ENCODE results near the gene PI4K2A.
"Not testable (repeated sequence)": the region's sequence is repeated elsewhere in the genome, so short reads cannot be mapped to it uniquely, and the experiment has no call there.

Gene PI4K2A

DNA sequence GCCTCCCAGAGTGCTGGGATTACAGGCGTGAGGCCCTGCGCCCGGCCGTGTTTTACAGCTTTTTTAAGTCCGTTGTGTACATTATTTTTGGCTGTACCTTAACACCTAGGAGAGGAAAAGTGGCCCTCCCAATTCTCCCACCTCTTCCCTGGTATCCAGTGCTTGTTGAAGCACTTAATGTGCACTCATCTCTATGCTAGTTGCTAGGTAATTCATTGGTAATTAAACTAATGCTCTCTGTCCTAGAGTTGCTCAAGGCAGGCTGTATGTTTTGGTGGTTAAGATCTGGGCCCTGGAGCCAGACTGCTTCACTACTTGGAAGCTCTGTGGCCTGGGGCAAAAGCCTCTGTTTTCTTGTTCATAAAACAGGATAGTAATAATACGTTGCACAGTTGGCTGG, 27.0 kb downstream of the PI4K2A start:
- Histone ChIP-seq H3K36me3 (ENCODE audit: control insufficient read depth in 5 of 5, insufficient read depth in 5 of 5, low read length in 5 of 5) (peaks cover 20 to 56% (median 49%) of the 10 kb centered on the region in 5 donors), H3K27ac (ENCODE audit: low read depth, low read length) (no peak overlapping the region), H3K27me3 (ENCODE audit: control insufficient read depth in 5 of 5, insufficient read depth in 4 of 5, low read length in 5 of 5) (no peaks in the 10 kb centered on the region), H3K9me3 (ENCODE audit: control insufficient read depth in 5 of 5, low read length in 5 of 5) (no peaks in the 10 kb centered on the region), H3K4me3 (ENCODE audit: low read depth in 1 of 5, low read length in 5 of 5) (no peak overlapping the region), H3K9ac (ENCODE audit: low read length in 5 of 5) (no peak overlapping the region), H3K4me1 (ENCODE audit: control insufficient read depth in 5 of 5, insufficient read depth in 5 of 5, low read length in 5 of 5) (peaks cover 0 to 13% (median 8%) of the 10 kb centered on the region in 5 donors)

DNA sequence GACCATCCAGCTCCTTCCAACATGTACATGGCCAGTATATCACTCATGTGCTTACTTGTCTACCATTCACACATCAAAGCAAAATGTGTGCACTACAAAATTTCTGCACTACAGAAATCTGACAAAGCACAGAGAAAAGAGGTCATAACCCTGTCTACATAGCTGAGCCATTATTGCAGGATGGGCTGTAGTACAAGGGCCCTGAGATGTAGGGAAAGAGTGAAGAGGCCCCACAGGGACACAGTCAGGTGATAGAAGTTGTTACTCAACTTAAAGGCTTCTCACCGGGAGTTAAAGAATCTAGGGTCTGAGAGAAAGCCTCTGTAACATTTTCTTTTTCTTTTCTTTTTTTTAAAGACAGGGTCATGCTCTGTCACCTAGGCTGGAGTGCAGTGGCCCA, 29.1 kb downstream of the PI4K2A start:
- Histone ChIP-seq H3K9me3 (ENCODE audit: control insufficient read depth in 5 of 5, low read length in 5 of 5) (no peaks in the 10 kb centered on the region), H3K27me3 (ENCODE audit: control insufficient read depth in 5 of 5, insufficient read depth in 4 of 5, low read length in 5 of 5) (no peaks in the 10 kb centered on the region), H3K27ac (ENCODE audit: low read depth, low read length) (no peak overlapping the region), H3K4me1 (ENCODE audit: control insufficient read depth in 5 of 5, insufficient read depth in 5 of 5, low read length in 5 of 5) (peaks cover 0 to 13% (median 8%) of the 10 kb centered on the region in 5 donors), H3K9ac (ENCODE audit: low read length in 5 of 5) (peak overlapping the region in 1 of 5 donors; percentile 44), H3K36me3 (ENCODE audit: control insufficient read depth in 5 of 5, insufficient read depth in 5 of 5, low read length in 5 of 5) (peaks cover 12 to 60% (median 47%) of the 10 kb centered on the region in 5 donors), H3K4me3 (ENCODE audit: low read depth in 1 of 5, low read length in 5 of 5) (no peak overlapping the region)

DNA sequence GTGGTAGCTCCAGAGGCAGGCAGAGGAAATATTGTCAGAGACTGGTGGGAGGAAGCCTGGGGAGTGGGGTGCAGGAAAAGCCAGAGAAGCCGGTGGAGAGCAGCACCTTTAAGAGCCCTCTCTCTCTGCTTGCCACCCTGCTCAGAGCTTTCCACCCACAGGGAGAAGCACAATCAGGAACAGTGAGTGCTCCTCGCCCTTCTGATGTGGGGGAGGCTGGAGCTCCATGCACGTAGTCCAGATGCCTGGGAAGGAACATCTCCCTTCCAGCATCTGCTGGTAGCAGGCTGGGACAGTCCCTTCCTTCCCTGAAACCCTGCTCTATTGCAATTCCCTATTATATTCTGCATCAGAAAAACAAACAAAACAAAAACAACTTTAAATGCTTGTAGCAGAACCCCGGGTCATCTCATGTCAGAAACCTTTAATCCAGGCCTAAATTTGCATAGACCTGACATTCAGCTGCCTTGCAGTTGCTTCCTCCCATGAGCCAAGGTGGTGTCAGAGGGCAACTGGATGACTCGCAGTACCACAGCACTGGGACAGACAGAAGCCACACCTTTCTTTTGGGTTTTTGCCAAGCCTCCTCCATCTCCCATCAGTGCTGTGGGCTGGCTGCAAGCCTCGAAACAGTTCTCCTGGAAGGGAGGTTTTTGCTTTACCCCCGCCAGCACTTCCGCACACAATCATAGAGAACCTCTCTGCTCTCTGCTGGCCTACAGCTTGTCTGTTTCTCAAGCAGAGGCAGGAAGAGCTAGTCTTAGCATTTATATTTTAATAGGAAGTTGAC, 33.5 kb downstream of the PI4K2A start:
- peak overlapping the region in 1 of 5 donors; percentile 33 for H3K9ac ChIP-seq (ENCODE audit: low read length in 5 of 5)
- no peak overlapping the region for H3K27ac ChIP-seq (ENCODE audit: low read depth, low read length)
- H3K9me3 ChIP-seq (ENCODE audit: control insufficient read depth in 5 of 5, low read length in 5 of 5), result no peaks in the 10 kb centered on the region
- no peaks in the 10 kb centered on the region for H3K27me3 ChIP-seq (ENCODE audit: control insufficient read depth in 5 of 5, insufficient read depth in 4 of 5, low read length in 5 of 5)
- no peak overlapping the region for H3K4me3 ChIP-seq (ENCODE audit: low read depth in 1 of 5, low read length in 5 of 5)
- peaks cover 7 to 64% (median 55%) of the 10 kb centered on the region in 5 donors for H3K36me3 ChIP-seq (ENCODE audit: control insufficient read depth in 5 of 5, insufficient read depth in 5 of 5, low read length in 5 of 5)
- H3K4me1 ChIP-seq (ENCODE audit: control insufficient read depth in 5 of 5, insufficient read depth in 5 of 5, low read length in 5 of 5), result peaks cover 0 to 16% (median 9%) of the 10 kb centered on the region in 5 donors

DNA sequence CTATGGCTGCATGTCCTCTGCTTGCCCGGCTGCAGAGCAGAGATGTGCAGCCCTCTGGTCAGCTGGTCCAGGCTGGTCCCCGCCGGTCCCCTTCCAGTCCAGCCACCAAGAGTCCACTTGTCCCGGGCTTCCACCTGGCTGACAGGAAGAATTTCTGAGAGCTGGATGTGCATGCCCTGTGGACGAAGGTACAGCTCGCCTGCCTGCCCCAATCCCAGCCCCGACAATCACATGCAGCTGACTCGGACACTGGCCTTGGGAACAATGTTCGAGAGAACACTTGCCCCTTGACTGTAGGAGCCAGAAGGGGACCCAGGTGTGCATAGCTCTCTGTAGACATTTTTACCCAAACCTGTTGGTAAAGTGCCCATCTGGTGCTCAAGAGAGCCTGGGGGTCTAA, 34.8 kb downstream of the PI4K2A start:
- Histone ChIP-seq H3K27ac (ENCODE audit: low read depth, low read length) (no peak overlapping the region), H3K27me3 (ENCODE audit: control insufficient read depth in 5 of 5, insufficient read depth in 4 of 5, low read length in 5 of 5) (no peaks in the 10 kb centered on the region), H3K9ac (ENCODE audit: low read length in 5 of 5) (no peak overlapping the region), H3K9me3 (ENCODE audit: control insufficient read depth in 5 of 5, low read length in 5 of 5) (no peaks in the 10 kb centered on the region), H3K4me1 (ENCODE audit: control insufficient read depth in 5 of 5, insufficient read depth in 5 of 5, low read length in 5 of 5) (peaks cover 0 to 8% (median 0%) of the 10 kb centered on the region in 5 donors), H3K36me3 (ENCODE audit: control insufficient read depth in 5 of 5, insufficient read depth in 5 of 5, low read length in 5 of 5) (peaks cover 7 to 68% (median 62%) of the 10 kb centered on the region in 5 donors), H3K4me3 (ENCODE audit: low read depth in 1 of 5, low read length in 5 of 5) (no peak overlapping the region)

DNA sequence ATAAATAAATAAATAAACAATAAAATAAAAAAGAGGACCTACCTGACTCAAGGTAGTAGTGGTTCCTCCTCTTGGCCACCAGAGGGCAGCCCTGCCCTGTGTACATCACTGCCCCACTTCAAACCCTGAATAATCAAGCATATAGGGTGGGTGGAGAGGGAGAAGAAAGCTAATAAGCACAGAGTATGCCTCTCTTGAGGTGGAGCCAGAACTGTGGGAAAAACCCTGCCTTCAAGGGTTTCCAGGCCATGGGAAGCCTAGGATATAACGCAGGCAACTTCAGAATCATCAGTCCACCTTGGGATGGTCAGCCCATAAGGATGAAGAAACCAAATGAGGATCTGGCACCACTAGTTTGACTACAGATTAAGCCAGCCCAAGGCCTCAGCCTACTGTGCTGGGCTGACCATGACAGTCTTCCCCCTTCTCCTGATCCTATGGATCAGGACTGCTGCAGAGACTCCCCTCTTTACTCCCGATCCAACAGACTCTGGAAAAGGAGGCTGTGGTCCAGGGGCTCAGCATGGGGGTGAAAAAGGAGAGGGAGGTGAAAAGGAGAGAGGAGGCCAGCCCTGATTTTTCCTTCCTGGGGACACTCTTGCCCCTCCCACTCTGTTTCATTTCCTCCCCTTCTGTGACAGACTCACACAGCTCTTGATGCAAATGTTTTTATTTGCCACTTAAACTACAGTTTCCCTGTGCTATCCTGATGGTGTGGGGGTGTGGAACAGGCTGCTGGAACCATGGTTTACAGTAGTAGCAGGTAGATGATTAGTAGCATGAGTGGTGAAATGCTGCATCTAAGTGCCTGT, 36.5 kb downstream of the PI4K2A start:
- Histone ChIP-seq H3K27me3 (ENCODE audit: control insufficient read depth in 5 of 5, insufficient read depth in 4 of 5, low read length in 5 of 5) (no peaks in the 10 kb centered on the region), H3K27ac (ENCODE audit: low read depth, low read length) (no peak overlapping the region), H3K9ac (ENCODE audit: low read length in 5 of 5) (no peak overlapping the region), H3K4me3 (ENCODE audit: low read depth in 1 of 5, low read length in 5 of 5) (no peak overlapping the region), H3K9me3 (ENCODE audit: control insufficient read depth in 5 of 5, low read length in 5 of 5) (no peaks in the 10 kb centered on the region), H3K36me3 (ENCODE audit: control insufficient read depth in 5 of 5, insufficient read depth in 5 of 5, low read length in 5 of 5) (peaks cover 7 to 61% (median 57%) of the 10 kb centered on the region in 5 donors), H3K4me1 (ENCODE audit: control insufficient read depth in 5 of 5, insufficient read depth in 5 of 5, low read length in 5 of 5) (peaks cover 0 to 10% (median 2%) of the 10 kb centered on the region in 5 donors)

DNA sequence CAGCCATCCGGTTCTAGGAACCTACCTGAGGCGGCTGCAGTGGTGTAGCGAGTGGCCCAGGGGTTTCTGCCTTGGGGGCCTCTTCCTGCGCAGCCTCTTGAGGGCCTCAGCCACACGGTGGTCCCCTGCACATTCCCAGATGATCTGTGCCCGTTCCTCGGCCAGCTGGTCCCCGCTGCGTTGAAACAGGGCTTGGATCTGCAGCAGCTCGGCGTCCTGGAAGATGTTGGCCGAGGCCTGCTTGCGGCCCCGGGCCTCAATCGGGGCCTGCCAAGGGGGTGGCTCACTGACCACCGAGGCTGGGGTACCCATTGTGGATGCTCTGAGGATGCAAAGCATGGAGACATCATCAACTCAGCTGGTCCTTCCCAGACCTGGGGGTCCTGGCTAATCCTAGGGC, 39.1 kb downstream of the PI4K2A start:
- H3K4me3 ChIP-seq (ENCODE audit: low read depth in 1 of 5, low read length in 5 of 5), result no peak overlapping the region
- H3K4me1 ChIP-seq (ENCODE audit: control insufficient read depth in 5 of 5, insufficient read depth in 5 of 5, low read length in 5 of 5), result peaks cover under 1 to 33% (median 28%) of the 10 kb centered on the region in 5 donors
- no peaks in the 10 kb centered on the region for H3K9me3 ChIP-seq (ENCODE audit: control insufficient read depth in 5 of 5, low read length in 5 of 5)
- no peak overlapping the region for H3K9ac ChIP-seq (ENCODE audit: low read length in 5 of 5)
- H3K36me3 ChIP-seq (ENCODE audit: control insufficient read depth in 5 of 5, insufficient read depth in 5 of 5, low read length in 5 of 5), result peaks cover 7 to 48% (median 44%) of the 10 kb centered on the region in 5 donors
- H3K27me3 ChIP-seq (ENCODE audit: control insufficient read depth in 5 of 5, insufficient read depth in 4 of 5, low read length in 5 of 5), result no peaks in the 10 kb centered on the region
- no peak overlapping the region for H3K27ac ChIP-seq (ENCODE audit: low read depth, low read length)

DNA sequence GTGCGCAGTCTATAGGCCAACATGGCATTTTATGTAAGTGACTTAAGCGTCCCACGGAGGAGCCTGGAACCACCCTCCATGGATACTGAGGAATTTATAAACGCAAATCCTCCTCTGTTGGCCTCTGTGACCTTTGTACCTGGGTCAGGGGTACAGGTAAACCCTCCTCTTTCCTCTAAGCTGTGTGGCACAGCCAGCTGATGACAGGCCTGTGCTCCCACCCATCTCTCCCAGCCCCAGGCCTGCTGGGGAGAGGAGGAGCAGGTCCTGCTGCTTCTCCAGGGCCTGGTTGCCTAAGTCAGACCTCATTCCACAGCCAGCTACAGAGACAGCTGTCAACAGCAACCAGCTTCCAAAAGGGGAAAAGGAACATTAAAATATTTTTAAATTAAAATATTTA, 41.6 kb downstream of the PI4K2A start:
- Histone ChIP-seq H3K4me3 (ENCODE audit: low read depth in 1 of 5, low read length in 5 of 5) (no peak overlapping the region), H3K27me3 (ENCODE audit: control insufficient read depth in 5 of 5, insufficient read depth in 4 of 5, low read length in 5 of 5) (no peaks in the 10 kb centered on the region), H3K9ac (ENCODE audit: low read length in 5 of 5) (peak overlapping the region in 1 of 5 donors; percentile 44), H3K9me3 (ENCODE audit: control insufficient read depth in 5 of 5, low read length in 5 of 5) (no peaks in the 10 kb centered on the region), H3K36me3 (ENCODE audit: control insufficient read depth in 5 of 5, insufficient read depth in 5 of 5, low read length in 5 of 5) (peaks cover 3 to 28% (median 25%) of the 10 kb centered on the region in 5 donors), H3K27ac (ENCODE audit: low read depth, low read length) (peak overlapping the region; percentile 96), H3K4me1 (ENCODE audit: control insufficient read depth in 5 of 5, insufficient read depth in 5 of 5, low read length in 5 of 5) (peaks cover 9 to 57% (median 50%) of the 10 kb centered on the region in 5 donors)

DNA sequence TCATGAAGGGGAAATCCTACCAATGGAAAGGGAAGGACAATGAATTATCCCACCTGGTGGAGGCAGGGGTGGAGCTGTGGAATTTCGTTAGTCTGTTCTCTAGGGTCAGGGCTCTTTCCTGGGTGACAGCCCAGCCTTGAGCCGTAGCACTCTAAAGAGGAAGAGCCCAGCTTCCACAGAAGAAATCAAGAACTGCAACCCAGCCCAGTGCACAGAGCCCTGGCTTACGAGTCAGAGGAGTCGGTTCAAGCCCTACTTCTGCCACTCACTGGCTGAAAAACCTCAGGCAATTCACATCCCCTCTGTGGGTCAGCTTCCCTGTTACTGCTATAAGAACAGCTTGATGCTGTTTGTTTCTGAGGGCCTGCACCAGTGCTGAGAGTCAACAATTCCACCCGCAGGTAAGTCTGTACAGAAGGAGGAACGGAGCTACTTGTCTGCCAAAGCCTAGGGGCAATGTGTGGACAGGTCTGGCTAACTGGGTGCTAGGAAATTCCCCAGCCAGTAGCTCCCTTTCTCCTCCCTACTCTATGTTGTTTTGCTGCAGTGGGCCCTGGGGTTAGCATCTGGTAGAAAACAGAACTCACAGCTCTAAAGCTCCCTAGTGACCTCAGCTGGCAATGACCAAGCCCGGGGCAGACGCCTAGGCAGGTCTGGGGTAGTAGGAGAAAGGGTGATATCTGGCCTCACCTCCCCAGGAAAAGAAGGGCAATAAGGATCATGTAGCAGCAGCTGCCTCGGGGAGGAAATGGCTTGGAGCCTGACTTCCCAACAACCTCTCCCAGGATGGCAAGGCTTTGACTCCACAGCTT, 43.3 kb downstream of the PI4K2A start:
- peaks cover 17 to 67% (median 62%) of the 10 kb centered on the region in 5 donors for H3K4me1 ChIP-seq (ENCODE audit: control insufficient read depth in 5 of 5, insufficient read depth in 5 of 5, low read length in 5 of 5)
- no peaks in the 10 kb centered on the region for H3K27me3 ChIP-seq (ENCODE audit: control insufficient read depth in 5 of 5, insufficient read depth in 4 of 5, low read length in 5 of 5)
- peak overlapping the region; percentile 13 to 74 (median 63) for H3K9ac ChIP-seq (ENCODE audit: low read length in 5 of 5)
- H3K27ac ChIP-seq (ENCODE audit: low read depth, low read length), result peak overlapping the region; percentile 96
- H3K36me3 ChIP-seq (ENCODE audit: control insufficient read depth in 5 of 5, insufficient read depth in 5 of 5, low read length in 5 of 5), result peaks cover 0 to 12% (median 9%) of the 10 kb centered on the region in 5 donors
- peak overlapping the region; percentile 42 to 92 (median 74) for H3K4me3 ChIP-seq (ENCODE audit: low read depth in 1 of 5, low read length in 5 of 5)
- no peaks in the 10 kb centered on the region for H3K9me3 ChIP-seq (ENCODE audit: control insufficient read depth in 5 of 5, low read length in 5 of 5)

DNA sequence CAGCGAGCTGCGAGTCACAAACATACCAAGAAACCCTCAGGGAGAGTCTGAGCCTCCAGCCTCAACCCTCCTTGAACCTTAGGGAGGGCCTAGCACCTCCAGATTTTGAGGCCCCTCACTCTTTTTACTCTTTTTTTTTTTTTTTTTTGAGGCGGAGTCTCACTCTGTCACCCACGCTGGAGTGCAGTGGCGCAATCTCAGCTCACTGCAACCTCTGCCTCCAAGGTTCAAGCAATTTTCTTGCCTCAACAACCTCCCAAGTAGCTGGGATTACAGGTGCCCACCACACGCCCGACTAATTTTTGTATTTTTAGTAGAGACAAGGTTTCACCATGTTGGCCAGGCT, 43.9 kb downstream of the PI4K2A start:
- H3K27me3 ChIP-seq (ENCODE audit: control insufficient read depth in 5 of 5, insufficient read depth in 4 of 5, low read length in 5 of 5); H3K9me3 ChIP-seq (ENCODE audit: control insufficient read depth in 5 of 5, low read length in 5 of 5); H3K36me3 ChIP-seq (ENCODE audit: control insufficient read depth in 5 of 5, insufficient read depth in 5 of 5, low read length in 5 of 5): not testable (repeated sequence)
- H3K4me3 ChIP-seq (ENCODE audit: low read depth in 1 of 5, low read length in 5 of 5), result peak overlapping the region; percentile 85 to 96 (median 92)
- peak overlapping the region; percentile 96 for H3K27ac ChIP-seq (ENCODE audit: low read depth, low read length)
- H3K9ac ChIP-seq (ENCODE audit: low read length in 5 of 5), result peak overlapping the region; percentile 21 to 83 (median 68)
- peaks cover 17 to 69% (median 66%) of the 10 kb centered on the region in 5 donors for H3K4me1 ChIP-seq (ENCODE audit: control insufficient read depth in 5 of 5, insufficient read depth in 5 of 5, low read length in 5 of 5)

Data from subcutaneous abdominal adipose tissue (tissue), 5 donors.